Neural cell (in vitro differentiated cells): Measurements from ENCODE around the gene FOXC2. TPM values are rescaled to one million over a fixed set of nuclear protein-coding genes. Genes with fewer than 3 reads are reported as not detected.

Experiments
- H2AFZ ChIP-seq: fragments of 200-600, 300-800 bp; sonication (generic), shearing (Covaris generic); 2 replicates; pipeline ENCODE4 v1.6.0; 2014; ENCODE audit warnings: low read depth, mild to moderate bottlenecking, antibody characterized with exemption, low read length, moderate library complexity
- H3F3A ChIP-seq: fragments of 200-600 bp; shearing (Covaris generic); 2 replicates; pipeline ENCODE4 v1.6.1; 2016; ENCODE audit warnings: mild to moderate bottlenecking, moderate library complexity, mixed read lengths, antibody characterized with exemption, low read length; ENCODE audit not compliant: insufficient read depth, poor library complexity, severe bottlenecking
- H3K27ac ChIP-seq: fragments of 200-600, 300-800 bp; sonication (generic), shearing (Covaris generic); 2 replicates; pipeline ENCODE4 v1.5.1; 2014; ENCODE audit warnings: mild to moderate bottlenecking, low read length, moderate library complexity
- H3K27me3 ChIP-seq: fragments of 300-800, 200-600 bp; sonication (generic), shearing (Covaris generic); 2 replicates; pipeline ENCODE4 v1.6.0; 2014; ENCODE audit warnings: mild to moderate bottlenecking, low read depth, low read length, moderate library complexity; ENCODE audit not compliant: insufficient read depth
- H3K36me3 ChIP-seq: fragments of 300-800, 200-600 bp; sonication (generic), shearing (Covaris generic); 2 replicates; pipeline ENCODE4 v1.5.1; 2014; ENCODE audit warnings: mild to moderate bottlenecking, antibody characterized with exemption, low read length, moderate library complexity; ENCODE audit not compliant: insufficient read depth
- H3K4me2 ChIP-seq: fragments of 300-800, 200-600 bp; sonication (generic), shearing (Covaris generic); 2 replicates; pipeline ENCODE4 v1.6.0; 2014; ENCODE audit warnings: mild to moderate bottlenecking, low read length
- H3K4me3 ChIP-seq: fragments of 300-800, 200-600 bp; sonication (generic), shearing (Covaris generic); 2 replicates; pipeline ENCODE4 v1.5.1; 2014; ENCODE audit warnings: mild to moderate bottlenecking, low read length, moderate library complexity
- H3K79me2 ChIP-seq: fragments of 200-600 bp; shearing (Covaris generic); replicated peaks from 2 replicates; pipeline ENCODE4 v1.6.0; 2014; ENCODE audit warnings: mild to moderate bottlenecking, low read length, moderate library complexity; ENCODE audit not compliant: insufficient read depth
- H3K9ac ChIP-seq: fragments of 300-800, 200-600 bp; sonication (generic), shearing (Covaris generic); 2 replicates; pipeline ENCODE4 v1.6.1; 2016; ENCODE audit warnings: mild to moderate bottlenecking, low read length, mixed read lengths
- H3K9me2 ChIP-seq: fragments of 200-600 bp; shearing (Covaris generic); 2 replicates; pipeline ENCODE4 v1.6.1; 2016; ENCODE audit warnings: mild to moderate bottlenecking, low read length, mixed read lengths; ENCODE audit not compliant: insufficient read depth
- H3K9me3 ChIP-seq: fragments of 200-600, 300-800 bp; sonication (generic), shearing (Covaris generic); 2 replicates; pipeline ENCODE4 v1.6.1; 2016; ENCODE audit warnings: mild to moderate bottlenecking, mixed run types, low read length, moderate library complexity, mixed read lengths
- H4K20me1 ChIP-seq: fragments of 200-600 bp; shearing (Covaris generic); 2 replicates; pipeline ENCODE4 v1.6.1; 2016; ENCODE audit warnings: mild to moderate bottlenecking, mixed run types; ENCODE audit not compliant: insufficient read depth
- EP300 ChIP-seq: fragments of 450-650 bp; conservative IDR thresholded peaks from 2 replicates; pipeline ENCODE4 v1.6.1; 2014; ENCODE audit warnings: antibody characterized with exemption, mild to moderate bottlenecking, moderate library complexity; ENCODE audit not compliant: poor library complexity, severe bottlenecking
- EZH2 ChIP-seq: fragments of 200-600, 300-800 bp; shearing (Covaris generic), sonication (generic); IDR thresholded peaks from 2 replicates; pipeline ENCODE4 v1.6.1; 2014; ENCODE audit warnings: antibody characterized with exemption, low read length, borderline replicate concordance, mild to moderate bottlenecking; ENCODE audit not compliant: insufficient read depth, poor library complexity, severe bottlenecking
- MXI1 ChIP-seq: fragments of 450-650 bp; conservative IDR thresholded peaks from 2 replicates; pipeline ENCODE4 v1.6.1; 2014; ENCODE audit warnings: antibody characterized with exemption, mild to moderate bottlenecking; ENCODE audit not compliant: poor library complexity, severe bottlenecking
- POLR2AphosphoS5 ChIP-seq: IDR thresholded peaks from 2 replicates; pipeline ENCODE4 v1.6.1; 2012
- RAD21 ChIP-seq: fragments of 450-650 bp; conservative IDR thresholded peaks from 2 replicates; pipeline ENCODE4 v1.6.1; 2014; ENCODE audit warnings: antibody characterized with exemption, mild to moderate bottlenecking, moderate library complexity
- SMC3 ChIP-seq: fragments of 450-650 bp; conservative IDR thresholded peaks from 2 replicates; pipeline ENCODE4 v1.6.1; 2014; ENCODE audit warnings: antibody characterized with exemption, mild to moderate bottlenecking, moderate library complexity; ENCODE audit not compliant: poor library complexity
- TAF1 ChIP-seq: IDR thresholded peaks from 2 replicates; pipeline ENCODE4 v1.6.1; 2012; ENCODE audit warnings: low read depth
- polyA plus RNA-seq: library from polyadenylated mRNA; depleted of rRNA; stranded (reverse); fragments of >200 nt; gene quantifications from 2 replicates; pipeline ENCODE4 v1.2.3, GENCODE V29; 2014
- TF ChIP-seq, protein P1 (sequence below): fragments of 450-650 bp; IDR thresholded peaks from 2 replicates; pipeline ENCODE4 v1.5.1; 2014; ENCODE audit warnings: antibody characterized with exemption, mild to moderate bottlenecking, moderate library complexity; ENCODE audit not compliant: poor library complexity, severe bottlenecking
- TF ChIP-seq, protein P2 (sequence below): IDR thresholded peaks from 2 replicates; pipeline ENCODE4 v1.6.1; 2012; ENCODE audit warnings: borderline replicate concordance

Gene FOXC2
- polyA plus RNA-seq, 1 donor from 2014 or later = not detected

DNA sequence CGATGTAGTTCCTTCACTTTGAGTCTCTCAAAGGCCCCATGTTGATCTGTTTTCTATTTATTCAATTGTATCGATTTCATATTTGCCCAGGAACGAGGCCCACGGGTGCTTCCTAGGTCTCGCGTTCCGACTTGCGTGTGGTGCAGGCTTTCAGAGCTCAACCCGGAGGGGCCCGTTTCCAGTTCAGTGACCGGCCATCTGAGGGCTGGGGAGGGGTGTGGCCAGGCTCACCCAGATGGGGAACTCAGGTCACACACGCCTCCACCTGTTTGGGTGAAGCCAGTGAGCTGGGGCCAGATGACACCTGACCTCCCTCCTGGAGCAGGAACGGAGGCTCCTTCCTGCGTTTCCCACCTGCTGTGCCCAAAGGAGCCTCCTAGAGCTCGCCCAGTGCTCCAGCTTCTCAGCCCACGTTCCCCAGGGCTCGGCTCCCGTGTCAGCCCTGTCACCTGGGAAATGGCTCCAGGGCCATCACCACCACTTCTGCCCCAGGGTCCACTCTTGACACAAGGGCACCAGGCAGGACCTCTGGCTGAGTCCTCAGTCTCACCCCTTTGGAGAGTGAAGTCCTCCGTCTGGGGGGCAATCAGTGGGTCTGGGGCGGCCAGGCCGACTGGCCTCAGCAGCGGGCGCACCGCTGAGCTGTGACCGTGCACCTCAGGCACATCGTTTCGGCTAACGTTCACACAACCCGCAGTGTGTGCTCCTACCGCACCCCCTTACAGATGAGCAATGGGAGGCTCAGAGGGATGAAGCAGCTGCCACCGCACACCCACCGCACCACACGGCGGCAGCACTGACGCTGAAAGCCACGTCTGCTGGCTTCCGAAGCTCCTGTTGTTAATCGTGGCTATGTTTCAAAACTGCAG is 38.3 kb upstream of the FOXC2 start:
- no peak overlapping the region for H3K27ac ChIP-seq
- TF ChIP-seq SMC3 (no peak), POLR2AphosphoS5 (no peak), RAD21 (no peak), MXI1 (no peak), TAF1 (no peak), EP300 (no peak), EZH2 (no peak)
- TF ChIP-seq, protein P1, sequence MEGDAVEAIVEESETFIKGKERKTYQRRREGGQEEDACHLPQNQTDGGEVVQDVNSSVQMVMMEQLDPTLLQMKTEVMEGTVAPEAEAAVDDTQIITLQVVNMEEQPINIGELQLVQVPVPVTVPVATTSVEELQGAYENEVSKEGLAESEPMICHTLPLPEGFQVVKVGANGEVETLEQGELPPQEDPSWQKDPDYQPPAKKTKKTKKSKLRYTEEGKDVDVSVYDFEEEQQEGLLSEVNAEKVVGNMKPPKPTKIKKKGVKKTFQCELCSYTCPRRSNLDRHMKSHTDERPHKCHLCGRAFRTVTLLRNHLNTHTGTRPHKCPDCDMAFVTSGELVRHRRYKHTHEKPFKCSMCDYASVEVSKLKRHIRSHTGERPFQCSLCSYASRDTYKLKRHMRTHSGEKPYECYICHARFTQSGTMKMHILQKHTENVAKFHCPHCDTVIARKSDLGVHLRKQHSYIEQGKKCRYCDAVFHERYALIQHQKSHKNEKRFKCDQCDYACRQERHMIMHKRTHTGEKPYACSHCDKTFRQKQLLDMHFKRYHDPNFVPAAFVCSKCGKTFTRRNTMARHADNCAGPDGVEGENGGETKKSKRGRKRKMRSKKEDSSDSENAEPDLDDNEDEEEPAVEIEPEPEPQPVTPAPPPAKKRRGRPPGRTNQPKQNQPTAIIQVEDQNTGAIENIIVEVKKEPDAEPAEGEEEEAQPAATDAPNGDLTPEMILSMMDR = no peak
- TF ChIP-seq, protein P2, sequence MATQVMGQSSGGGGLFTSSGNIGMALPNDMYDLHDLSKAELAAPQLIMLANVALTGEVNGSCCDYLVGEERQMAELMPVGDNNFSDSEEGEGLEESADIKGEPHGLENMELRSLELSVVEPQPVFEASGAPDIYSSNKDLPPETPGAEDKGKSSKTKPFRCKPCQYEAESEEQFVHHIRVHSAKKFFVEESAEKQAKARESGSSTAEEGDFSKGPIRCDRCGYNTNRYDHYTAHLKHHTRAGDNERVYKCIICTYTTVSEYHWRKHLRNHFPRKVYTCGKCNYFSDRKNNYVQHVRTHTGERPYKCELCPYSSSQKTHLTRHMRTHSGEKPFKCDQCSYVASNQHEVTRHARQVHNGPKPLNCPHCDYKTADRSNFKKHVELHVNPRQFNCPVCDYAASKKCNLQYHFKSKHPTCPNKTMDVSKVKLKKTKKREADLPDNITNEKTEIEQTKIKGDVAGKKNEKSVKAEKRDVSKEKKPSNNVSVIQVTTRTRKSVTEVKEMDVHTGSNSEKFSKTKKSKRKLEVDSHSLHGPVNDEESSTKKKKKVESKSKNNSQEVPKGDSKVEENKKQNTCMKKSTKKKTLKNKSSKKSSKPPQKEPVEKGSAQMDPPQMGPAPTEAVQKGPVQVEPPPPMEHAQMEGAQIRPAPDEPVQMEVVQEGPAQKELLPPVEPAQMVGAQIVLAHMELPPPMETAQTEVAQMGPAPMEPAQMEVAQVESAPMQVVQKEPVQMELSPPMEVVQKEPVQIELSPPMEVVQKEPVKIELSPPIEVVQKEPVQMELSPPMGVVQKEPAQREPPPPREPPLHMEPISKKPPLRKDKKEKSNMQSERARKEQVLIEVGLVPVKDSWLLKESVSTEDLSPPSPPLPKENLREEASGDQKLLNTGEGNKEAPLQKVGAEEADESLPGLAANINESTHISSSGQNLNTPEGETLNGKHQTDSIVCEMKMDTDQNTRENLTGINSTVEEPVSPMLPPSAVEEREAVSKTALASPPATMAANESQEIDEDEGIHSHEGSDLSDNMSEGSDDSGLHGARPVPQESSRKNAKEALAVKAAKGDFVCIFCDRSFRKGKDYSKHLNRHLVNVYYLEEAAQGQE = no peak
- no peaks in the 10 kb centered on the region for H3F3A ChIP-seq
- H3K79me2 ChIP-seq = no peaks in the 10 kb centered on the region
- H3K27me3 ChIP-seq = no peaks in the 10 kb centered on the region
- H3K36me3 ChIP-seq = no peaks in the 10 kb centered on the region
- H4K20me1 ChIP-seq = no peaks in the 10 kb centered on the region
- no peak overlapping the region for H3K9ac ChIP-seq
- no peak overlapping the region for H3K4me2 ChIP-seq
- no peaks in the 10 kb centered on the region for H3K9me2 ChIP-seq
- no peak overlapping the region for H3K4me3 ChIP-seq
- no peaks in the 10 kb centered on the region for H3K9me3 ChIP-seq
- H2AFZ ChIP-seq = no peak overlapping the region

DNA sequence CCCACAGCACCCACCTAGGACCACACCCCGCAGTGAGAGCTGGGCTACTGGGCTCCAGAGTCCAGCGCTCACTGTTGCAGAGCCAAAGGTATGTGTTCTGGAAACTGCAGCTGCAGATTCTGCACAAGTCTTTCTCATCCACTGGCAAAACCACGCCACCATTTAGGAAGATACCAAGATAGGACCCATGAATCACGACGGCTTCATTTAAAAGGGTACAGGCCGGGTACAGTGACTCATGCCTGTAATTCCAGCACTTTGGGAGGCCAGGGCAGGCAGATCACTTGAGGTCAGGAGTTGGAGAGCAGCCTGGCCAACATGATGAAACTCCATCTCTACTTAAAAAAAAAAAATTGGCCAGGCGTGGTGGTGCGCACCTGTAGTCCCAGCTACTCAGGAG is 37.5 kb upstream of the FOXC2 start:
- no peaks in the 10 kb centered on the region for H4K20me1 ChIP-seq
- no peaks in the 10 kb centered on the region for H3K9me3 ChIP-seq
- no peak for TF ChIP-seq TAF1
- TF ChIP-seq EP300 = no peak
- TF ChIP-seq EZH2 = no peak
- TF ChIP-seq MXI1 = no peak
- TF ChIP-seq SMC3 = no peak
- no peak overlapping the region for H2AFZ ChIP-seq
- H3K4me2 ChIP-seq = no peak overlapping the region
- no peak overlapping the region for H3K9ac ChIP-seq
- H3K36me3 ChIP-seq = no peaks in the 10 kb centered on the region
- no peak overlapping the region for H3K27ac ChIP-seq
- H3K27me3 ChIP-seq = no peaks in the 10 kb centered on the region
- H3K4me3 ChIP-seq = no peak overlapping the region
- no peaks in the 10 kb centered on the region for H3F3A ChIP-seq
- H3K9me2 ChIP-seq = no peaks in the 10 kb centered on the region
- no peaks in the 10 kb centered on the region for H3K79me2 ChIP-seq
